Lower leg skin (tissue), 4 donors: ENCODE results near the gene C4orf46. TPM values are rescaled to one million over a fixed set of nuclear protein-coding genes. Genes with fewer than 3 reads are reported as not detected.
"Not testable (repeated sequence)": the region's sequence is repeated elsewhere in the genome, so short reads cannot be mapped to it uniquely, and the experiment has no call there.

Experiments
- DNase-seq, 2 donors: peaks; one replicate each; pipeline ENCODE4 v3.0.0-alpha.2; 2019; ENCODE audit warnings: low spot score in 2 of 2
- H3K4me3 ChIP-seq: fragments of 200-600 bp; sonication (generic); 2 replicates; pipeline ENCODE4 v1.5.1; 2017; ENCODE audit warnings: mild to moderate bottlenecking, low read depth; ENCODE audit not compliant: poor library complexity, severe bottlenecking
- CTCF ChIP-seq, 3 donors: fragments of 450-650 bp; IDR thresholded peaks; one replicate each; pipeline ENCODE4 v1.5.1; 2016; ENCODE audit warnings: antibody characterized with exemption in 3 of 3, mild to moderate bottlenecking in 3 of 3, moderate library complexity in 2 of 3
- POLR2A ChIP-seq, 2 donors: fragments of 450-650 bp; IDR thresholded peaks; one replicate each; pipeline ENCODE4 v1.6.1; 2016 to 2017; ENCODE audit warnings: antibody characterized with exemption in 2 of 2, mild to moderate bottlenecking in 1 of 2, moderate library complexity in 1 of 2
- WGBS, 2 donors: methylation state at CpG; one replicate each; pipeline ENCODE4 v1.1.5; 2018; 5-methylcytosine and 5-hydroxymethylcytosine counted together
- intact Hi-C: fragments of 100-400 bp; cut with DNase I; formaldehyde crosslinking; loops from one replicate; pipeline ENCODE4 v1.15.0; 2023; ENCODE audit warnings: low total_unique reads
- total RNA-seq, 4 donors: library from RNA; depleted of rRNA; stranded (reverse); fragments of >200 nt; gene quantifications; one replicate each; pipeline ENCODE4 v1.1.0, GENCODE V29; 2016

C4orf46 gene
- 1 to 10 TPM; 1.1 to 3.1 (median 1.5) TPM for total RNA-seq

GRCh38 chr4:158671665-158671914 lies at the start of gene C4orf46:
TSS of gene C4orf46 (minus strand) at chr4:158671887. CDS start at chr4:158671801, 86 bp downstream.
- intact Hi-C loops, result no loop called here
- DNase-seq, result no peak
- H3K4me3 ChIP-seq, result peak within 1 kb of the TSS; percentile 85
- 0 to 1% methylated on average over 20 of the region's 20 CpGs for WGBS, 2 donors
- TF ChIP-seq CTCF (IDR thresholded peaks at IDR 0.05), result no peak

GRCh38 chr4:158715802-158716201 lies 44.1 kb upstream of the C4orf46 start:
- no peak overlapping the region for H3K4me3 ChIP-seq
- DNase-seq, result no peak
- WGBS, 2 donors, result 68 to 84% methylated on average over 3 of the region's 3 CpGs
- intact Hi-C loops, result no loop called here
- TF ChIP-seq POLR2A (IDR thresholded peaks at IDR 0.05) (no peak), CTCF (IDR thresholded peaks at IDR 0.05) (no peak)

DNA sequence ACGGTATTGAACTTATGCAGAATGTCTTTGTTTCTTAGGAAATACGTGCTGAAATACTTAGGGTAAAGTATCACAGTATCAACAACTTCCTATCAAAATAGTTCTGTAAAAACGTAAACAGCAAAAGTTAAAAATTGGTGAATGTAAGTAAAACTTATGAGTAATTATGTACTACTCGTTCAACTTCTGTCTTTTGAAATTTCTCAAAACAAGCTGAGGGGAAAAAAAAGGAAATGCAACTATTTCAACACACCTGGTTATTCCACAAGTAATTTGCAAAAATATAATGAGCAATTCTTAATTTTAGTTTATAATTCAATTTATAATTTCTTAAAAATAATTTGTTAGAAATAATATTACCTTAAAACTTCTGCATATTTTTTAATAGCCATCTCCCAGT lies 43.2 kb upstream of the C4orf46 start:
- intact Hi-C loops, result no loop called here
- TF ChIP-seq CTCF (IDR thresholded peaks at IDR 0.05) (no peak), POLR2A (IDR thresholded peaks at IDR 0.05) (no peak)
- no peak overlapping the region for H3K4me3 ChIP-seq
- 85 to 87% methylated on average over 4 of the region's 4 CpGs for WGBS, 2 donors
- no peak for DNase-seq

- intact Hi-C loops, DNase-seq, H3K4me3 ChIP-seq: not testable (repeated sequence)
- 96 to 99% methylated on average over 4 of the region's 4 CpGs for WGBS, 2 donors
Measured at GRCh38 chr4:158712622-158713021, 40.9 kb upstream of the C4orf46 start.

DNA sequence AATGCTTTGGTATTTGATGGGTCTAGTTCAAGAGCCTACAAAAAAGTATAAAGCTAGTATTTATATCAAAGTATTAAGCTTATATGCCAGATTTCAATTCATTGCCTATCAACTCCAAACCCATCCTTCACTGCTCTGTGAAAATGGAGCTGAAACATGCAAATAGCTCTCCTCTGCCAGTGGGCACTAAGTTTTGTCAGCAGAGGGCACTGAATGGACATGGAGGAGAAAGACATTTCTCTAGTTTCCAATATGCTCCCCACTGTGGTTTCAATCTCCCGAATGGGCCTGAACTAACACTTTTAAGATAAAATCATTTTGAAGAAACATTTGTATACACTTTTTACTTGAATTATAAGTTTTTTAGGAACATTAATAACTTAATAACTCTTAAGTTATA lies 39.1 kb upstream of the C4orf46 start:
- DNase-seq, result no peak
- intact Hi-C loops, result no loop called here
- 79 to 80% methylated on average over 1 of the region's 1 CpG for WGBS, 2 donors
- TF ChIP-seq CTCF (IDR thresholded peaks at IDR 0.05) (no peak), POLR2A (IDR thresholded peaks at IDR 0.05) (no peak)
- no peak overlapping the region for H3K4me3 ChIP-seq

- WGBS, 2 donors, result 95 to 98% methylated on average over 4 of the region's 4 CpGs
- intact Hi-C loops, result no loop called here
- no peak for DNase-seq
Measured at GRCh38 chr4:158704274-158704673, 32.6 kb upstream of the C4orf46 start.

More at GRCh38 chr4:158704274-158704673, 32.6 kb upstream of the C4orf46 start:
- TF ChIP-seq CTCF (IDR thresholded peaks at IDR 0.05) (no peak), POLR2A (IDR thresholded peaks at IDR 0.05) (no peak)
- no peak overlapping the region for H3K4me3 ChIP-seq
